Activated CD4-positive, alpha-beta T cell treated with anti-CD3 and anti-CD28 coated beads, Interleukin-2, amount 50 U/mL, for 24 hours (primary cell): Measurements from ENCODE around the gene CACNA1D.
"Not testable (repeated sequence)": the region's sequence is repeated elsewhere in the genome, so short reads cannot be mapped to it uniquely, and the experiment has no call there.

Source experiments
- DNase-seq, 2 donors: peaks; one replicate each; pipeline ENCODE4 v3.0.0-alpha.2; 2020; ENCODE audit warnings: low read depth in 1 of 2, low spot score in 1 of 2

The CACNA1D gene

GRCh38 chr3:53493963-53494791 lies at the start of gene CACNA1D:
CACNA1D (plus strand) TSS chr3:53494611; CDS start chr3:53495167, 556 bp downstream.
- no peak for DNase-seq

- no peak for DNase-seq
Observed at GRCh38 chr3:53457068-53457467, 37.3 kb upstream of the CACNA1D start.

- no peak for DNase-seq
Observed at GRCh38 chr3:53460326-53460725, 34.1 kb upstream of the CACNA1D start.

- no peak for DNase-seq
Observed at GRCh38 chr3:53464424-53464823, 30.0 kb upstream of the CACNA1D start.

GRCh38 chr3:53469758-53470157 lies 24.7 kb upstream of the CACNA1D start:
- not testable (repeated sequence) for DNase-seq

- DNase-seq = no peak
Observed at GRCh38 chr3:53473422-53473821, 21.0 kb upstream of the CACNA1D start.

GRCh38 chr3:53476372-53476771 lies 18.0 kb upstream of the CACNA1D start:
- not testable (repeated sequence) for DNase-seq

- DNase-seq = not testable (repeated sequence)
Observed at GRCh38 chr3:53477689-53478088, 16.7 kb upstream of the CACNA1D start.

GRCh38 chr3:53478166-53478830 lies 16.1 kb upstream of the CACNA1D start:
- no peak for DNase-seq

GRCh38 chr3:53478921-53479664 lies 15.3 kb upstream of the CACNA1D start:
- no peak for DNase-seq

- no peak for DNase-seq
Observed at GRCh38 chr3:53482227-53482626, 12.2 kb upstream of the CACNA1D start.

- no peak for DNase-seq
Observed at GRCh38 chr3:53483821-53484220, 10.6 kb upstream of the CACNA1D start.

GRCh38 chr3:53484984-53485383 lies 9.4 kb upstream of the CACNA1D start:
- no peak for DNase-seq

- DNase-seq = no peak
Observed at GRCh38 chr3:53485675-53486403, 8.6 kb upstream of the CACNA1D start.

- DNase-seq = no peak
Observed at GRCh38 chr3:53486961-53487654, 7.3 kb upstream of the CACNA1D start.

GRCh38 chr3:53489386-53489785 lies 5.0 kb upstream of the CACNA1D start:
- no peak for DNase-seq

GRCh38 chr3:53489787-53490458 lies 4.5 kb upstream of the CACNA1D start:
- no peak for DNase-seq

- DNase-seq = no peak
Observed at GRCh38 chr3:53490459-53490968, 3.9 kb upstream of the CACNA1D start.

- no peak for DNase-seq
Observed at GRCh38 chr3:53491276-53491675, 3.1 kb upstream of the CACNA1D start.

- DNase-seq = no peak
Observed at GRCh38 chr3:53493595-53493962, 832 bp upstream of the CACNA1D start.
